IMR-90 (cell line): ENCODE data around the gene SIK3. TPM values are rescaled to one million over a fixed set of nuclear protein-coding genes. Genes with fewer than 3 reads are reported as not detected.

Experiments
- ATAC-seq: fragments of 200-7000 bp; cut with Tn5 transposase; 2 replicates; pipeline ENCODE4 v1.9.1; 2020; ENCODE audit warnings: low read depth, mild to moderate bottlenecking, moderate library complexity
- BruUV-seq: library from RNA; stranded (reverse); fragments of 400-500 nt; replicated peaks from 2 replicates; lab custom pipeline; 2021; lab: Mats Ljungman, UMichigan
- CTCF ChIA-PET: fragments of 300-600 bp; formaldehyde crosslinking; extraction: SDS; loops from one replicate; lab custom pipeline; 2021; ENCODE audit warnings: antibody characterized with exemption; lab: Yijun Ruan, JAX
- POLR2A ChIA-PET: fragments of 300-600 bp; sonication (Branson Sonifier 250); formaldehyde crosslinking; loops from one replicate; lab custom pipeline; 2022; ENCODE audit warnings: antibody characterized with exemption; ENCODE audit not compliant: unreplicated experiment; lab: Charles Lee
- DNase-seq: peaks from one replicate; pipeline ENCODE4 v3.0.0; 2013
- H2AFZ ChIP-seq: replicated peaks from 2 replicates; pipeline ENCODE3; 2013; ENCODE audit warnings: low read length, mild to moderate bottlenecking; ENCODE audit not compliant: poor library complexity
- H2AK5ac ChIP-seq: 2 replicates; pipeline ENCODE4 v1.6.1; 2013; ENCODE audit warnings: low read depth, low read length, inconsistent platforms
- H2AK9ac ChIP-seq: replicated peaks from 2 replicates; pipeline ENCODE3; 2013; ENCODE audit warnings: mild to moderate bottlenecking, low read depth, low read length, moderate library complexity; ENCODE audit not compliant: poor library complexity
- H2BK120ac ChIP-seq: 2 replicates; pipeline ENCODE4 v1.6.1; 2013; ENCODE audit warnings: low read depth, low read length, inconsistent platforms
- H2BK15ac ChIP-seq: 3 replicates; pipeline ENCODE4 v1.6.1; 2013; ENCODE audit warnings: low read depth, low read length, inconsistent platforms
- H2BK20ac ChIP-seq: 2 replicates; pipeline ENCODE4 v1.6.1; 2013; ENCODE audit warnings: low read depth, mild to moderate bottlenecking, inconsistent platforms, low read length, moderate library complexity
- H2BK5ac ChIP-seq: 2 replicates; pipeline ENCODE4 v1.6.1; 2013; ENCODE audit warnings: mild to moderate bottlenecking, low read depth, low read length, inconsistent platforms; ENCODE audit not compliant: poor library complexity, severe bottlenecking
- H3K14ac ChIP-seq: replicated peaks from 2 replicates; pipeline ENCODE4 v1.6.1; 2013; ENCODE audit warnings: low read depth, low read length, inconsistent platforms
- H3K18ac ChIP-seq: 2 replicates; pipeline ENCODE4 v1.6.1; 2013; ENCODE audit warnings: low read depth, low read length, control low read depth
- H3K23ac ChIP-seq: 2 replicates; pipeline ENCODE4 v1.6.1; 2013; ENCODE audit warnings: low read depth, low read length, inconsistent platforms
- H3K27ac ChIP-seq: 2 replicates; pipeline ENCODE4 v1.5.1; 2013; ENCODE audit warnings: mild to moderate bottlenecking, control low read depth, low read length; ENCODE audit not compliant: insufficient read depth
- H3K27me3 ChIP-seq: 2 replicates; pipeline ENCODE4 v1.6.1; 2013; ENCODE audit warnings: low read length; ENCODE audit not compliant: control insufficient read depth, insufficient read depth
- H3K36me3 ChIP-seq: 2 replicates; pipeline ENCODE4 v1.6.1; 2013; ENCODE audit warnings: low read length, mixed read lengths; ENCODE audit not compliant: control insufficient read depth, insufficient read depth
- H3K4ac ChIP-seq: 2 replicates; pipeline ENCODE4 v1.6.1; 2013; ENCODE audit warnings: low read depth, low read length, inconsistent platforms
- H3K4me1 ChIP-seq: 2 replicates; pipeline ENCODE4 v1.6.1; 2013; ENCODE audit warnings: low read length, mixed read lengths; ENCODE audit not compliant: control insufficient read depth, insufficient read depth
- H3K4me2 ChIP-seq: 2 replicates; pipeline ENCODE4 v1.6.1; 2013; ENCODE audit warnings: low read depth, mild to moderate bottlenecking, control low read depth, low read length, moderate library complexity
- H3K4me3 ChIP-seq: 2 replicates; pipeline ENCODE4 v1.5.1; 2013; ENCODE audit warnings: low read depth, mild to moderate bottlenecking, control low read depth, low read length, moderate library complexity; ENCODE audit not compliant: insufficient read depth
- H3K56ac ChIP-seq: 2 replicates; pipeline ENCODE4 v1.6.1; 2013; ENCODE audit warnings: low read length, inconsistent platforms; ENCODE audit not compliant: insufficient read depth; ENCODE audit errors: extremely low read depth
- H3K79me1 ChIP-seq, 2 experiments: 2 replicates each; pipeline ENCODE4 v1.6.1; 2013; ENCODE audit warnings: low read length in 2 of 2, inconsistent platforms in 1 of 2, low read depth in 1 of 2
- H3K9ac ChIP-seq: 2 replicates; pipeline ENCODE4 v1.6.1; 2013; ENCODE audit warnings: low read depth, low read length, control low read depth
- H3K9me1 ChIP-seq: 2 replicates; pipeline ENCODE4 v1.6.1; 2013; ENCODE audit warnings: low read length, inconsistent platforms; ENCODE audit not compliant: insufficient read depth
- H3K9me3 ChIP-seq: 2 replicates; pipeline ENCODE4 v1.6.1; 2013; ENCODE audit warnings: low read length; ENCODE audit not compliant: control insufficient read depth, insufficient read depth
- H4K20me1 ChIP-seq: 2 replicates; pipeline ENCODE4 v1.6.1; 2013; ENCODE audit warnings: low read length, inconsistent platforms; ENCODE audit not compliant: insufficient read depth
- H4K5ac ChIP-seq: 2 replicates; pipeline ENCODE4 v1.6.1; 2013; ENCODE audit warnings: mild to moderate bottlenecking, low read depth, low read length, control low read depth
- H4K8ac ChIP-seq, 2 experiments: 2 replicates each; pipeline ENCODE4 v1.6.1; 2013; ENCODE audit warnings: low read depth in 2 of 2, low read length in 2 of 2, control low read depth in 1 of 2, inconsistent platforms in 1 of 2
- H4K91ac ChIP-seq: 2 replicates; pipeline ENCODE4 v1.6.1; 2013; ENCODE audit warnings: low read depth, low read length, inconsistent platforms; ENCODE audit not compliant: insufficient read depth
- CEBPB ChIP-seq: IDR thresholded peaks from 2 replicates; pipeline ENCODE4 v1.6.1; 2012; ENCODE audit warnings: low read depth, low read length, improper control_type of control experiment
- CHD1 ChIP-seq: IDR thresholded peaks from 2 replicates; pipeline ENCODE4 v1.6.1; 2012; ENCODE audit warnings: low read depth, low read length, improper control_type of control experiment
- MAZ ChIP-seq: IDR thresholded peaks from 2 replicates; pipeline ENCODE4 v1.6.1; 2012; ENCODE audit warnings: low read depth, mild to moderate bottlenecking, low read length, improper control_type of control experiment, moderate library complexity, borderline replicate concordance
- NFE2L2 ChIP-seq: fragments of 150-350 bp; IDR thresholded peaks from 2 replicates; pipeline ENCODE4 v1.6.1; 2016; ENCODE audit warnings: low read depth, mild to moderate bottlenecking, low read length
- POLR2A ChIP-seq: IDR thresholded peaks from 2 replicates; pipeline ENCODE4 v1.6.1; 2012; ENCODE audit warnings: mild to moderate bottlenecking, low read depth, low read length
- RAD21 ChIP-seq: IDR thresholded peaks from 2 replicates; pipeline ENCODE4 v1.6.1; 2012; ENCODE audit warnings: low read length, improper control_type of control experiment
- SMC3 ChIP-seq: fragments of 150-350 bp; IDR thresholded peaks from 2 replicates; pipeline ENCODE4 v1.6.1; 2016; ENCODE audit warnings: low read depth, mild to moderate bottlenecking, antibody characterized with exemption, low read length, moderate library complexity
- USF2 ChIP-seq: fragments of 150-350 bp; IDR thresholded peaks from 2 replicates; pipeline ENCODE4 v1.6.1; 2017; ENCODE audit warnings: mild to moderate bottlenecking, antibody characterized with exemption, low read length, low read depth
- WGBS, 2 experiments: methylation state at CpG; one replicate each; pipeline versions ENCODE4 v1.1.5 to v1.1.7; 2013; ENCODE audit warnings: missing lambda C conversion rate in 2 of 2; ENCODE audit not compliant: insufficient read length in 1 of 2; ENCODE audit errors: extremely low coverage in 2 of 2; 5-methylcytosine and 5-hydroxymethylcytosine counted together
- dilution Hi-C: fragments of 300-500 bp; cut with HindIII; formaldehyde crosslinking; loops from one replicate; pipeline ENCODE4 v1.14.3; 2018; ENCODE audit warnings: low sequenced_read_pairs; ENCODE audit not compliant: unreplicated experiment
- in situ Hi-C: fragments of 300-500 bp; cut with MboI; formaldehyde crosslinking; loops from 3 replicates; pipeline ENCODE4 v1.14.3; 2019; ENCODE audit warnings: low sequenced_read_pairs, inconsistent platforms, mixed read lengths
- intact Hi-C: fragments of 100-400 bp; cut with micrococcal nuclease; formaldehyde crosslinking; loops from 2 replicates; pipeline ENCODE4 v1.10.0; 2022
- polyA plus RNA-seq, 3 experiments: library from polyadenylated mRNA; depleted of rRNA; stranded (reverse); fragments of >200 nt; gene quantifications; 2 replicates each; pipeline ENCODE4 v1.2.3, GENCODE V29; 2012; ENCODE audit warnings: low replicate concordance in 1 of 3
- total RNA-seq: library from RNA; depleted of rRNA; stranded (reverse); fragments of >200 nt; gene quantifications from 2 replicates; pipeline ENCODE4 v1.2.3, GENCODE V29; 2012

Gene SIK3
- total and polyA plus RNA-seq, 2 of the 4 experiments (the other 2 are of a cell fraction): 8.2 to 9.1 TPM

GRCh38 chr11:117016246-117016645 is 82.0 kb downstream of the SIK3 start:
- no CpG with 5 or more reads among the region's 6 CpGs for WGBS, 2 experiments
- H4K91ac ChIP-seq: no peak overlapping the region
- no peak overlapping the region for H2AK9ac ChIP-seq
- peaks cover 11% of the 10 kb centered on the region; the same call in 1 of the 2 replicates for H4K20me1 ChIP-seq
- H2AK5ac ChIP-seq: no peak overlapping the region
- peaks cover 14 to 47% of the 10 kb centered on the region in 2 experiments for H3K79me1 ChIP-seq
- H3K23ac ChIP-seq: no peak overlapping the region
- H2BK5ac ChIP-seq: no peak overlapping the region
- no peak overlapping the region for H3K18ac ChIP-seq
- H2BK15ac ChIP-seq: no peak overlapping the region
- H3K4me2 ChIP-seq: no peak overlapping the region
- no peak overlapping the region for H3K27ac ChIP-seq
- H3K9ac ChIP-seq: no peak overlapping the region
- H3K4ac ChIP-seq: no peak overlapping the region
- ChIA-PET POLR2A (no interaction called here), CTCF (no interaction called here)
- H3K27me3 ChIP-seq: no peaks in the 10 kb centered on the region
- H3K36me3 ChIP-seq: no peaks in the 10 kb centered on the region
- H3K4me1 ChIP-seq: peaks cover 2% of the 10 kb centered on the region; the same call in 1 of the 2 replicates
- H3K56ac ChIP-seq: no peak overlapping the region
- BruUV-seq: no TSS peak
- peaks cover 10% of the 10 kb centered on the region; the same call in 1 of the 2 replicates for H3K9me1 ChIP-seq
- H3K4me3 ChIP-seq: no peak overlapping the region
- H3K14ac ChIP-seq: no peak overlapping the region
- intact Hi-C loops (no loop called here), dilution Hi-C loops (no loop called here), in situ Hi-C loops (no loop called here)
- ATAC-seq (no peak), DNase-seq (no peak)
- no peak overlapping the region for H2AFZ ChIP-seq
- no peak overlapping the region for H2BK120ac ChIP-seq
- no peak overlapping the region for H2BK20ac ChIP-seq
- H4K8ac ChIP-seq: no peak overlapping the region
- no peaks in the 10 kb centered on the region for H3K9me3 ChIP-seq
- no peak for TF ChIP-seq USF2
- TF ChIP-seq CEBPB: no peak
- TF ChIP-seq NFE2L2: no peak
- no peak for TF ChIP-seq SMC3
- no peak for TF ChIP-seq MAZ
- no peak for TF ChIP-seq POLR2A
- no peak for TF ChIP-seq CHD1
- TF ChIP-seq RAD21: no peak
- H4K5ac ChIP-seq: no peak overlapping the region
